HEK293 (cell line): ENCODE results near the gene TOMM5.
"Not testable (repeated sequence)": the region's sequence is repeated elsewhere in the genome, so short reads cannot be mapped to it uniquely, and the experiment has no call there.

ENCODE experiments used
- CTCF ChIA-PET: fragments of 350-600 bp; formaldehyde crosslinking; extraction: SDS; loops from one replicate; lab custom pipeline; 2021; ENCODE audit warnings: antibody characterized with exemption; lab: Yijun Ruan, JAX
- POLR2A ChIA-PET: fragments of 300-600 bp; formaldehyde crosslinking; extraction: SDS; loops from one replicate; lab custom pipeline; 2020; ENCODE audit warnings: antibody characterized with exemption, inconsistent platforms; lab: Yijun Ruan, JAX
- H3K27ac ChIP-seq: fragments of 200-500 bp; sonication (Bioruptor generic); 2 replicates; pipeline ENCODE4 v1.5.1; 2014; ENCODE audit warnings: low read depth, low read length, control low read depth, inconsistent platforms; ENCODE audit errors: extremely low read depth
- H3K36me3 ChIP-seq, 2 experiments: fragments of 200-500 bp in 1 of 2; sonication (Bioruptor generic) in 1 of 2; 1 replicate in 1 of 2; 2 replicates in 1 of 2; pipeline ENCODE4 v1.5.1; 2014 to 2017; ENCODE audit warnings: inconsistent platforms in 2 of 2, low read length in 2 of 2; ENCODE audit not compliant: control insufficient read depth in 2 of 2, insufficient read depth in 1 of 2
- H3K4me1 ChIP-seq: fragments of 200-500 bp; sonication (Bioruptor generic); 2 replicates; pipeline ENCODE4 v1.5.1; 2014; ENCODE audit warnings: mild to moderate bottlenecking, low read length, inconsistent platforms; ENCODE audit not compliant: control insufficient read depth, insufficient read depth
- H3K4me3 ChIP-seq: 2 replicates; pipeline ENCODE4 v1.5.1; 2011; ENCODE audit warnings: low read depth, mild to moderate bottlenecking, control low read depth, low read length, moderate library complexity
- H3K9me3 ChIP-seq: fragments of 200-500 bp; sonication (Bioruptor generic); 2 replicates; pipeline ENCODE4 v1.5.1; 2014; ENCODE audit warnings: low read depth, low read length, inconsistent platforms; ENCODE audit not compliant: control insufficient read depth, insufficient read depth
- KLF17 ChIP-seq: fragments of 450-650 bp; formaldehyde crosslinking; IDR thresholded peaks from 2 replicates; pipeline ENCODE4 v1.5.1; 2016; ENCODE audit warnings: missing biosample characterization, missing genetic modification characterization
- PRDM1 ChIP-seq: fragments of 450-650 bp; formaldehyde crosslinking; IDR thresholded peaks from 2 replicates; pipeline ENCODE4; 2016; ENCODE audit warnings: missing biosample characterization, missing genetic modification characterization
- REST ChIP-seq: fragments of 450-650 bp; formaldehyde crosslinking; IDR thresholded peaks from 2 replicates; pipeline ENCODE4 v1.5.1; 2016; ENCODE audit warnings: missing biosample characterization, missing genetic modification characterization
- ZBTB11 ChIP-seq: fragments of 450-650 bp; formaldehyde crosslinking; conservative IDR thresholded peaks from 2 replicates; pipeline ENCODE4 v1.5.1; 2016; ENCODE audit warnings: low read depth, missing biosample characterization, missing genetic modification characterization
- ZBTB21 ChIP-seq: fragments of 450-650 bp; formaldehyde crosslinking; IDR thresholded peaks from 2 replicates; pipeline ENCODE4 v1.5.1; 2017; ENCODE audit warnings: missing biosample characterization, missing genetic modification characterization
- ZBTB8A ChIP-seq: fragments of 450-650 bp; formaldehyde crosslinking; IDR thresholded peaks from 2 replicates; pipeline ENCODE4 v1.5.1; 2016; ENCODE audit warnings: missing biosample characterization, missing genetic modification characterization
- ZNF19 ChIP-seq: fragments of 450-650 bp; formaldehyde crosslinking; IDR thresholded peaks from 2 replicates; pipeline ENCODE4; 2016; ENCODE audit warnings: missing biosample characterization, missing genetic modification characterization, low read depth
- ZNF266 ChIP-seq: fragments of 450-650 bp; formaldehyde crosslinking; IDR thresholded peaks from 2 replicates; pipeline ENCODE4 v1.5.1; 2016; ENCODE audit warnings: missing biosample characterization, missing genetic modification characterization, low read depth
- ZNF426 ChIP-seq: fragments of 450-650 bp; formaldehyde crosslinking; IDR thresholded peaks from 2 replicates; pipeline ENCODE4 v1.5.1; 2017; ENCODE audit warnings: missing biosample characterization, missing genetic modification characterization, mild to moderate bottlenecking, inconsistent platforms, moderate library complexity
- ZNF433 ChIP-seq: fragments of 450-650 bp; formaldehyde crosslinking; IDR thresholded peaks from 2 replicates; pipeline ENCODE4 v1.5.1; 2016; ENCODE audit warnings: missing biosample characterization, missing genetic modification characterization, low read depth
- ZNF510 ChIP-seq: fragments of 450-650 bp; formaldehyde crosslinking; IDR thresholded peaks from 2 replicates; pipeline ENCODE4 v1.5.1; 2018; ENCODE audit warnings: mild to moderate bottlenecking, missing genetic modification characterization, missing biosample characterization; ENCODE audit not compliant: insufficient replicate concordance
- ZNF549 ChIP-seq: fragments of 450-650 bp; IDR thresholded peaks from 2 replicates; pipeline ENCODE4 v1.5.1; 2018; ENCODE audit warnings: missing biosample characterization, missing genetic modification characterization, mild to moderate bottlenecking, inconsistent platforms, moderate library complexity
- ZNF555 ChIP-seq: fragments of 450-650 bp; formaldehyde crosslinking; conservative IDR thresholded peaks from 2 replicates; pipeline ENCODE4 v1.5.1; 2017; ENCODE audit warnings: missing biosample characterization, mild to moderate bottlenecking, missing genetic modification characterization, inconsistent platforms
- ZNF558 ChIP-seq: fragments of 450-650 bp; formaldehyde crosslinking; IDR thresholded peaks from 2 replicates; pipeline ENCODE4 v1.5.1; 2016; ENCODE audit warnings: missing biosample characterization, missing genetic modification characterization
- ZNF560 ChIP-seq: fragments of 450-650 bp; formaldehyde crosslinking; IDR thresholded peaks from 2 replicates; pipeline ENCODE4 v1.5.1; 2017; ENCODE audit warnings: missing biosample characterization, missing genetic modification characterization, borderline replicate concordance
- ZNF580 ChIP-seq: fragments of 450-650 bp; formaldehyde crosslinking; IDR thresholded peaks from 2 replicates; pipeline ENCODE4 v1.5.1; 2016; ENCODE audit warnings: missing biosample characterization, missing genetic modification characterization
- ZNF623 ChIP-seq: fragments of 450-650 bp; formaldehyde crosslinking; IDR thresholded peaks from 2 replicates; pipeline ENCODE4 v1.5.1; 2016; ENCODE audit warnings: missing biosample characterization, missing genetic modification characterization
- ZNF629 ChIP-seq: fragments of 450-650 bp; formaldehyde crosslinking; IDR thresholded peaks from 2 replicates; pipeline ENCODE4 v1.5.1; 2017; ENCODE audit warnings: missing biosample characterization, missing genetic modification characterization
- ZNF639 ChIP-seq: fragments of 450-650 bp; formaldehyde crosslinking; IDR thresholded peaks from 2 replicates; pipeline ENCODE4 v1.5.1; 2016; ENCODE audit warnings: missing biosample characterization, missing genetic modification characterization
- ZNF654 ChIP-seq: fragments of 450-650 bp; formaldehyde crosslinking; IDR thresholded peaks from 2 replicates; pipeline ENCODE4 v1.5.1; 2016; ENCODE audit warnings: low read depth, missing biosample characterization, missing genetic modification characterization
- ZNF664 ChIP-seq: fragments of 450-650 bp; formaldehyde crosslinking; IDR thresholded peaks from 2 replicates; pipeline ENCODE4 v1.5.1; 2016; ENCODE audit warnings: missing biosample characterization, missing genetic modification characterization
- ZNF747 ChIP-seq: fragments of 450-650 bp; formaldehyde crosslinking; IDR thresholded peaks from 2 replicates; pipeline ENCODE4 v1.5.1; 2016; ENCODE audit warnings: missing biosample characterization, missing genetic modification characterization

The TOMM5 gene

GRCh38 chr9:37602817-37603216, 10.4 kb upstream of the TOMM5 start (continued):
- TF ChIP-seq ZNF549 (no peak), KLF17 (no peak), ZNF747 (tag by site-specific recombination) (no peak), PRDM1 (tag by site-specific recombination) (no peak)

- H3K27ac ChIP-seq, H3K36me3 ChIP-seq, H3K9me3 ChIP-seq, H3K4me1 ChIP-seq, H3K4me3 ChIP-seq: not testable (repeated sequence)
- ChIA-PET POLR2A (interaction anchor here (1.7 kb wide), 1 partner anchor 10 kb away, joined by 5 read pairs; the partner anchor contains the start of gene TOMM5), CTCF (interaction anchor here (1.3 kb wide), 1 partner anchor 8 kb away, joined by 3 read pairs; no protein-coding TSS in a partner anchor)
- TF ChIP-seq ZNF629 (tag by site-specific recombination) (peak; percentile 43; the same call in 1 of the 2 replicates), ZNF623 (tag by site-specific recombination) (peak; percentile 74), ZBTB21 (tag by site-specific recombination) (0 out of 2 replicates have a peak, but pooled peaks have one; percentile 30), ZNF580 (0 out of 2 replicates have a peak, but pooled peaks have one; percentile 25), ZNF664 (tag by site-specific recombination) (peak; percentile 73), ZNF558 (tag by site-specific recombination) (peak; percentile 66; the same call in 1 of the 2 replicates), ZNF433 (tag by site-specific recombination) (peak; percentile 90; the same call in 1 of the 2 replicates), ZNF266 (tag by site-specific recombination) (peak; percentile 65; the same call in 1 of the 2 replicates), ZNF654 (tag by site-specific recombination) (peak; percentile 44), ZNF555 (peak; percentile 82), ZBTB8A (tag by site-specific recombination) (peak; percentile 77), ZNF639 (0 out of 2 replicates have a peak, but pooled peaks have one; percentile 23), ZNF560 (tag by site-specific recombination) (peak; percentile 70; the same call in 1 of the 2 replicates), ZBTB11 (tag by site-specific recombination) (peak; percentile 77), REST (tag by site-specific recombination) (peak; percentile 62), ZNF19 (peak; percentile 28; the same call in 1 of the 2 replicates), ZNF510 (tag by site-specific recombination) (peak; percentile 58), ZNF426 (peak; percentile 87)
Observed at GRCh38 chr9:37602061-37602460, 9.7 kb upstream of the TOMM5 start.
